GM03348 (cell line): Measurements from ENCODE around the gene STX10.

Experiments
- DNase-seq: peaks from one replicate; pipeline ENCODE4 v3.0.0; 2012; ENCODE audit warnings: low spot score

STX10 gene

GRCh38 chr19:13139633-13140311 is 10.4 kb downstream of the STX10 start:
- DNase-seq, result no peak

- no peak for DNase-seq
Observed at GRCh38 chr19:13138916-13139198, 11.3 kb downstream of the STX10 start.

GRCh38 chr19:13138171-13138915 is 11.8 kb downstream of the STX10 start:
- DNase-seq, result no peak

GRCh38 chr19:13137290-13137794 is 12.8 kb downstream of the STX10 start:
- no peak for DNase-seq

- DNase-seq, result no peak
Observed at GRCh38 chr19:13135068-13136062, 14.8 kb downstream of the STX10 start.

GRCh38 chr19:13134626-13135025 is 15.5 kb downstream of the STX10 start:
- no peak for DNase-seq

- DNase-seq, result no peak
Observed at GRCh38 chr19:13133241-13133870, 16.8 kb downstream of the STX10 start.

GRCh38 chr19:13132471-13133180 is 17.5 kb downstream of the STX10 start:
- DNase-seq, result peak; percentile 80

- DNase-seq, result no peak
Observed at GRCh38 chr19:13130886-13131490, 19.2 kb downstream of the STX10 start.

- no peak for DNase-seq
Observed at GRCh38 chr19:13129384-13129783, 20.8 kb downstream of the STX10 start.

GRCh38 chr19:13128583-13128982 is 21.6 kb downstream of the STX10 start:
- no peak for DNase-seq

- no peak for DNase-seq
Observed at GRCh38 chr19:13127811-13128575, 22.2 kb downstream of the STX10 start.

GRCh38 chr19:13127051-13127450 is 23.1 kb downstream of the STX10 start:
- no peak for DNase-seq

- no peak for DNase-seq
Observed at GRCh38 chr19:13122980-13123957, 26.9 kb downstream of the STX10 start.

- no peak for DNase-seq
Observed at GRCh38 chr19:13122275-13122878, 27.8 kb downstream of the STX10 start.

- DNase-seq, result no peak
Observed at GRCh38 chr19:13121551-13122274, 28.5 kb downstream of the STX10 start.

GRCh38 chr19:13120817-13121216 is 29.4 kb downstream of the STX10 start:
- DNase-seq, result peak; percentile 75

GRCh38 chr19:13120031-13120430 is 30.1 kb downstream of the STX10 start:
- DNase-seq, result no peak
